Fibroblast of pulmonary artery (primary cell): Measurements from ENCODE around the gene POLR3GL.
A peak's percentile ranks its signal among the peaks of the same experiment; 100 is the strongest.

Experiments
- DNase-seq: peaks from one replicate; pipeline ENCODE4 v3.0.0-alpha.2; 2010; ENCODE audit warnings: low read depth
- H3K4me3 ChIP-seq: replicated peaks from 2 replicates; pipeline ENCODE4 v1.5.1; 2011; ENCODE audit warnings: low read depth, mild to moderate bottlenecking, control low read depth, low read length, moderate library complexity
- TF ChIP-seq, protein P1 (sequence below): IDR thresholded peaks from 2 replicates; pipeline ENCODE4 v1.5.1; 2011; ENCODE audit warnings: mild to moderate bottlenecking, control low read depth, low read length, inconsistent platforms; ENCODE audit errors: missing control alignments

The POLR3GL gene

DNA sequence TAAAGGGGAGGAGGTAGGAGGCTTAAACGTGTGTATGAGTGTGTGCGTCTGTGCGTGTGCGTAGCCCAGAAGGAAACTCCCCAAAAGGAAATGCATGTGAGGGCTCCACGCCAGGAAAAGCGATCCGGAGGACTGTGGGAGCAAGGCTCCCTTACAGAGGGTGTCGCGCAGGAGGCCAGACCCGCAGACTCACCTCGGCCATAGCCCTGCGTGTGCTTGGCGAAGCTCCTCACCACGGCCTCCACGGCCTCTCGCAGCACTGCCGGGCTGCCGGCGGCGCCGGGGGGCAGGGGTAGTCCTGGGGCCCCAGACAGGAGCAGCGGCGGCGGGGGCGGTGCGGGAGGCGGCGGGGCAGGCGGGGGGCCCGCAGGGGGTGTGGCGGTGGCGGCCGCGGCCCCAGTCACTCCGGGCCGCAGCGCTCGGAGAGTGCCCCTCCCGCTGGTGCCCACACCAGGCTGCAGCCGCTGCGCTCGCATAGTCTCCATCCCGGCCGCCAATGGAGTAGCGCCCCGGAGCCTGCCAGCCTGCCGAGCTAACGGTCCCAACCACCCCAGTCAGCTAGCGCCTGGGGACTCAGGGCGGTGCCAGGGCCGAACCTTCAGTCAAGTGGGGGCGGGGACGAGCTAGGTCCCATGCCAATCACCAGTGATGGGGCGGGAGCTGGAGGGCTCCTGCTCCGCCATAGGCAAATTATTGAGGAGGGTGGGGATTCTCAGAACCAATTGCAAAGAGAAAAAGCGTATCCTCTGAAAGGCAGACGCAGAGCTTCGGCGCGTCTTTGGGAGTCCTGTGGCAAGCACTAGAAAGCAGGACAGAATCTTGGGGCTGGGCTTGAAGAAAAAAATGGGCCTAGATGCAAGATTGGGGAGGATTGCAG, 6.8 kb upstream of the POLR3GL start, which contains the start of gene LIX1L:
Gene LIX1L, minus strand, starts transcription at position 575 of the 877 bp plus-strand sequence. Its CDS starts 90 bp downstream, at position 485.
- DNase-seq: peak; percentile 98
- TF ChIP-seq, protein P1, sequence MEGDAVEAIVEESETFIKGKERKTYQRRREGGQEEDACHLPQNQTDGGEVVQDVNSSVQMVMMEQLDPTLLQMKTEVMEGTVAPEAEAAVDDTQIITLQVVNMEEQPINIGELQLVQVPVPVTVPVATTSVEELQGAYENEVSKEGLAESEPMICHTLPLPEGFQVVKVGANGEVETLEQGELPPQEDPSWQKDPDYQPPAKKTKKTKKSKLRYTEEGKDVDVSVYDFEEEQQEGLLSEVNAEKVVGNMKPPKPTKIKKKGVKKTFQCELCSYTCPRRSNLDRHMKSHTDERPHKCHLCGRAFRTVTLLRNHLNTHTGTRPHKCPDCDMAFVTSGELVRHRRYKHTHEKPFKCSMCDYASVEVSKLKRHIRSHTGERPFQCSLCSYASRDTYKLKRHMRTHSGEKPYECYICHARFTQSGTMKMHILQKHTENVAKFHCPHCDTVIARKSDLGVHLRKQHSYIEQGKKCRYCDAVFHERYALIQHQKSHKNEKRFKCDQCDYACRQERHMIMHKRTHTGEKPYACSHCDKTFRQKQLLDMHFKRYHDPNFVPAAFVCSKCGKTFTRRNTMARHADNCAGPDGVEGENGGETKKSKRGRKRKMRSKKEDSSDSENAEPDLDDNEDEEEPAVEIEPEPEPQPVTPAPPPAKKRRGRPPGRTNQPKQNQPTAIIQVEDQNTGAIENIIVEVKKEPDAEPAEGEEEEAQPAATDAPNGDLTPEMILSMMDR: no peak

DNA sequence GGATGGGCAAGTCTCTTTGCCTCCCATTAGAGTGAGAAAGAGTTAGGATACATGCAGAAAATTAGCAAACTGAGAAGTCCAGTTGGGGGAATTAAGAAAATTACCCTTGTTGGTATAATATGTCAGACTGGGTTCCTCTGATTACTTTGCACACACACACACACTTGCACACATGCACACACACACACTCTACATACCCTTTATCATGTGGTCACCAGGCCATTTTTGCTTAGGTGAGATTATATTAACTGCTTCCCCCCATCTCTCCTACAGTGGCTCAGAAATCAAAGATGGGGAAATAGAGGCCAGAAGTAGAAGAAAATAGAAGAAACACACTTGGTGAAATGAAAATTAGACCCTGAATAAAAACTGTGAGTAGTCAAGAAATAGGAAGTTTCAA, 5.8 kb upstream of the POLR3GL start:
- no peak overlapping the region for H3K4me3 ChIP-seq
- no peak for DNase-seq
- TF ChIP-seq, protein P1: no peak

More for the DNA sequence above, 6.8 kb upstream of the POLR3GL start, which contains the start of gene LIX1L:
- H3K4me3 ChIP-seq: peak within 1 kb of the TSS; percentile 70

DNA sequence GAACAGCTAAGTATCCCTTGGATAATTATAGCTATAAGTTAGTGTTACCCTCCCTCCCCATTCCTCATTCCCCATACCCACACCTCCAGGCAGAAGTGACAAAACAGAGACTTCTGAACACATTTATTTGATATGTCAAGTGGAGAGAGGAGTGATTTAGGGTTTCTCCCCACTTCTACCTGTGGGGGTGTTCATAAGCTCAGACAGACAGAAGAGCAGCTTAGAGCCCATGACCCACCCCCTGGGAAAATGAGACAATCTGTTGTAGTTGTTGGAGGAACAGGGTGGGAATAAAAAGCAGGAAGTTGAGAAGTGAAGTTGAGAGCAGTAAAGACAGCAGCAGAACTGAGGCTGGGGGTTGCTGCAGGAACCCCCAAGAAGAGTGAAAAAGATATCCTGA, 5.2 kb upstream of the POLR3GL start:
- DNase-seq: no peak
- H3K4me3 ChIP-seq: no peak overlapping the region
- TF ChIP-seq, protein P1: no peak

DNA sequence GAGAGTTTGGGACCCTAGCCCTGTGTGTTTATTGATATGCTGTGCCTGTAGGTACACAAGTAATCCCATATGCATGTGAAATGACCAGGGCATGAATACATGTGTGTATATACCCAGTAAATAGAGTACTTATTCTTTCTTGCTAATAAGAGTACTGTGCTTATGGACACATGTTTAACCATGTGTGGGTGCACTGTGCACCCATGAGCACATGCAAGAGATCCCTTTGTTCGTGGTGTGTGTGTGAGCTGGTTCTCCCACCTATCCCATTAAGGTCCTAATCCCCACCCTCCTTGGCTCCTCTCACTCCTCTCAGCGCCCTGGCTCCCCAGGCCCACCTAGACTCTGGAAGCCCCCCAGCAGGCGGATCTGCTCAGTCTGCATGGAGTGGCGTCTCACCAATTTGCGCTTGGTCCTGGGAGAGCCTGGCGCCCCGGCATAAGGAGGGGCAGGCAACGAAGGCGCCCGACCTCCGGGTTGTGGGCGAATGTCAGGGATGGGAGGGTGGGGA, 4.5 kb upstream of the POLR3GL start:
- no peak for DNase-seq
- H3K4me3 ChIP-seq: peak overlapping the region; percentile 68
- TF ChIP-seq, protein P1: no peak

DNA sequence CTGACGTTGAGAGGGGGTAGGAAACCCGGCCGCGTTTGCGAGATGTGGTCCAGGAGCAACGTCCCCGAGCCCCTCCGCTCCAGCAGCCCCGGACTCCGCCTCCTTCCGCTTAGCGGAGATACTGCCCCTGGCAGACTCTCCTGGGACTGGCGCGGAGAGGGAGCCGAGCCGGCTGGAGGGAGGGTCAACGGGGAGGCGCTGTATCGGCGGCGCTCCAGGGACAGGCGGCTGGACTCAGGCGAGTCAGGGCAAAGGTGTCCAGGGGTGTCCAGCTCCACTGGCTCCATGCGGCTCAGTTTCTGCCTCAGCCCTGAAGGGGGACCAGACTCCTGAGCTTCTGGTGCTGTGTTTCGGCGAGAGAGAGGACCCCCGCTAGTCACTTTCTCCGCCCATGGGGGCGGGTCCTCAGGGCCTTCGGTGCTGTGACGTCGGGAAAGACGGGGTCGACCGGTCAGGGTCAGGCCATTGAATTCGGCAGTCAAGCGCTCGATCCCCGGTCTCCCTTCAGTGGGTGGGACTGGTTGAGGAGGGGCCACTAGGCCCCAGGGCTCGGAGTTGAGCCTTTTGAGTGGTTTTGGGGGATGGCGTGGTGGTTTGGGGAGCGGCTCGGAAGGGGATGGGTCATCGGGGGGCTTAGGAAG, 3.9 kb upstream of the POLR3GL start:
- DNase-seq: peak; percentile 66
- H3K4me3 ChIP-seq: peak overlapping the region; percentile 68
- TF ChIP-seq, protein P1: no peak

DNA sequence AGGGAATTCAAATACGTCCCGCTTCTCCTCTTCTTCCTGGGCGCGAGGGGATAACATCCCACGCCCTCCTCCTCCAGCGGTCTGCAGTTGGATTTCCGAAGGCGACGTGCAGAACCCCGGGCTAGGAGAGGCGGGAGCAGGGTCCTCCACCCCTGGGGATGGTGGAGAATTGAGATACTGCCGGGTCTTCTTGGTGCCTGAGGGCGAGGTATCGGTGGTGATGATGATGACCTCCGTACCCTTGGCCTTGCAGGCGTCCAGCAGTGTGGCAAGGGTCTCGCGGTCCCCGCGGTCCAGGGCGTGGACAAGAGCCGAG, 3.4 kb upstream of the POLR3GL start:
- peak overlapping the region; percentile 68 for H3K4me3 ChIP-seq
- TF ChIP-seq, protein P1: no peak
- no peak for DNase-seq
